Myocyte (in vitro differentiated cells): ENCODE data around the gene BDKRB2. TPM values are rescaled to one million over a fixed set of nuclear protein-coding genes. Genes with fewer than 3 reads are reported as not detected.

Experiments used
- DNase-seq: peaks from one replicate; pipeline ENCODE4 v3.0.0-alpha.2; 2012; ENCODE audit warnings: low read depth
- total RNA-seq: library from RNA; depleted of rRNA; stranded (reverse); fragments of >200 nt; gene quantifications from 2 replicates; pipeline ENCODE4 v1.2.3, GENCODE V29; 2014

Gene BDKRB2
- total RNA-seq, 1 donor from 2014 or later, result 0.19 TPM

GRCh38 chr14:96268431-96269358, 64.1 kb downstream of the BDKRB2 start:
- DNase-seq, result peak; percentile 49

GRCh38 chr14:96269359-96269710, 64.7 kb downstream of the BDKRB2 start:
- DNase-seq, result no peak

- DNase-seq, result no peak
These were observed 66.2 kb downstream of the BDKRB2 start for GRCh38 chr14:96270565-96271420.

- no peak for DNase-seq
These were observed 66.8 kb downstream of the BDKRB2 start for GRCh38 chr14:96271421-96271762.

GRCh38 chr14:96272777-96273473, 68.3 kb downstream of the BDKRB2 start:
- no peak for DNase-seq

GRCh38 chr14:96273629-96274028, 69.0 kb downstream of the BDKRB2 start:
- no peak for DNase-seq

GRCh38 chr14:96274122-96274521, 69.5 kb downstream of the BDKRB2 start:
- no peak for DNase-seq

- DNase-seq, result no peak
These were observed 69.9 kb downstream of the BDKRB2 start for GRCh38 chr14:96274543-96274942.

- DNase-seq, result peak; percentile 77
These were observed 70.8 kb downstream of the BDKRB2 start for GRCh38 chr14:96275177-96276112.

- no peak for DNase-seq
These were observed 73.3 kb downstream of the BDKRB2 start for GRCh38 chr14:96277890-96278289.

- DNase-seq, result no peak
These were observed 74.9 kb downstream of the BDKRB2 start for GRCh38 chr14:96279564-96279963.

- DNase-seq, result no peak
These were observed 75.5 kb downstream of the BDKRB2 start for GRCh38 chr14:96280104-96280503.

GRCh38 chr14:96281486-96281885, 76.8 kb downstream of the BDKRB2 start:
- no peak for DNase-seq

GRCh38 chr14:96284008-96284407, 79.4 kb downstream of the BDKRB2 start:
- DNase-seq, result no peak

- DNase-seq, result no peak
These were observed 79.8 kb downstream of the BDKRB2 start for GRCh38 chr14:96284430-96284829.

GRCh38 chr14:96285667-96286066, 81.0 kb downstream of the BDKRB2 start:
- DNase-seq, result peak; percentile 82

GRCh38 chr14:96286251-96286650, 81.6 kb downstream of the BDKRB2 start:
- no peak for DNase-seq

GRCh38 chr14:96287856-96288255, 83.2 kb downstream of the BDKRB2 start:
- DNase-seq, result no peak
